ENCODE measurements around the gene CNNM2. TPM values are rescaled to one million over a fixed set of nuclear protein-coding genes. Genes with fewer than 3 reads are reported as not detected.

CNNM2 gene
- total RNA-seq, 2 experiments from 2014 or later: 5.1 to 5.2 TPM

DNA sequence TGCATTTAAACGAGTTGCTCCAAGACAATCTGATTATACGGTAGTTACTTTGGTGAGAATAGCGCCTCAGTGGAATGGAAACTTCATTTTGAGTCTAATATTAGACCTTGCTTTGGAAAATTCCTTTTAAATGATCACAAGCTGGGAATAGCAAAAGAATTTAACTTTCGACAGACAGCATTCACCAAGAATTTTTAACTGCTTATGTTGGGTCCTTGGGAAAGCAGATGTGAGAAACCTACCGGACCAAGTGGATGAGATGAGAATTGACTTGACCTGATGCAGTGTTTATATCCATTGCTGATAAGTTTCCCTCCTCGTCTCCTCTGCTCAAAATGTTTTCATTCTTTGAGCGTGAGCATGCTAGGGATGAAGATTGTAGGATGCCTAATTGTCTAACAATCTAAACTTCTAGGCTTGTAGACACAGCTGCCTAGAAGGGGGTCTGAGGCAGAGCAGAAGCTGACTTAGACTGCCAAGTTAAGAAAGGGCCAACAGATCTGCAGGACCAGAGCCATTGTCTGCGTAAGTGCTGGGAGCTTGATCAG lies 126.9 kb downstream of the CNNM2 start:
- intact Hi-C loops (cut with micrococcal nuclease): no loop called here
- H3K27me3 Mint-ChIP-seq: no peaks in the 10 kb centered on the region
- TF ChIP-seq, protein P1, sequence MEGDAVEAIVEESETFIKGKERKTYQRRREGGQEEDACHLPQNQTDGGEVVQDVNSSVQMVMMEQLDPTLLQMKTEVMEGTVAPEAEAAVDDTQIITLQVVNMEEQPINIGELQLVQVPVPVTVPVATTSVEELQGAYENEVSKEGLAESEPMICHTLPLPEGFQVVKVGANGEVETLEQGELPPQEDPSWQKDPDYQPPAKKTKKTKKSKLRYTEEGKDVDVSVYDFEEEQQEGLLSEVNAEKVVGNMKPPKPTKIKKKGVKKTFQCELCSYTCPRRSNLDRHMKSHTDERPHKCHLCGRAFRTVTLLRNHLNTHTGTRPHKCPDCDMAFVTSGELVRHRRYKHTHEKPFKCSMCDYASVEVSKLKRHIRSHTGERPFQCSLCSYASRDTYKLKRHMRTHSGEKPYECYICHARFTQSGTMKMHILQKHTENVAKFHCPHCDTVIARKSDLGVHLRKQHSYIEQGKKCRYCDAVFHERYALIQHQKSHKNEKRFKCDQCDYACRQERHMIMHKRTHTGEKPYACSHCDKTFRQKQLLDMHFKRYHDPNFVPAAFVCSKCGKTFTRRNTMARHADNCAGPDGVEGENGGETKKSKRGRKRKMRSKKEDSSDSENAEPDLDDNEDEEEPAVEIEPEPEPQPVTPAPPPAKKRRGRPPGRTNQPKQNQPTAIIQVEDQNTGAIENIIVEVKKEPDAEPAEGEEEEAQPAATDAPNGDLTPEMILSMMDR (IDR thresholded peaks at IDR 0.05): no peak
- H3K27ac Mint-ChIP-seq: no peak overlapping the region
- no peaks in the 10 kb centered on the region for H3K36me3 Mint-ChIP-seq (ENCODE audit: low read depth)
- POLR2A ChIA-PET: no interaction called here
- DNase-seq (no peak), ATAC-seq (no peak)
- H3K9me3 Mint-ChIP-seq: no peaks in the 10 kb centered on the region
- H3K4me1 Mint-ChIP-seq (ENCODE audit: low read depth): no peaks in the 10 kb centered on the region
- H3K4me3 Mint-ChIP-seq: no peak overlapping the region
- CTCF ChIA-PET: interaction anchor here (1.6 kb wide), 1 partner anchor 200 kb away, joined by 4 read pairs; no protein-coding TSS in a partner anchor

DNA sequence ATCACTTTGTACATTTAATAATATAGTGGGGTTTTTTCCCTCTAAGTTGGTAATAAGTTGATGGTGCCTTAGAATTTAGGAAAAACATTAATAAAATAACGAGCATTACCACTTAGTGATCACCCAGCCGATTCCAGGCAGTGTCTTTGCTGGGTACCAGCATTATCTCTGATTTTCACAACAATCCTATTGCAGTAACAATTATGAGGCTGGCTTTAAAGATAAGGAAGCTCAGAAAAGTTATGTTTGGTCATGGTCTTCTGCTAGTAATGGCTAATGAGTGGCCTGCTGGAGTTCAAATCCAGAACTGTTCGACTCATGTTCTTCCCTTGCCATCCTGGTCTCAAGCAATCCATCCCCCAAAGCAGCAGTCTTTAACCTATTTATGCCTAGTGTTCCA lies 127.9 kb downstream of the CNNM2 start:
- ChIA-PET POLR2A (no interaction called here), CTCF (interaction anchor here (1.1 to 1.6 kb wide), 2 partner anchors 129 to 199 kb away, joined by 3 to 4 read pairs; no protein-coding TSS in a partner anchor)
- TF ChIP-seq, protein P1 (IDR thresholded peaks at IDR 0.05): no peak
- no peak overlapping the region for H3K4me3 Mint-ChIP-seq
- no peaks in the 10 kb centered on the region for H3K9me3 Mint-ChIP-seq
- ATAC-seq (no peak), DNase-seq (no peak)
- H3K36me3 Mint-ChIP-seq (ENCODE audit: low read depth): no peaks in the 10 kb centered on the region
- H3K4me1 Mint-ChIP-seq (ENCODE audit: low read depth): no peaks in the 10 kb centered on the region
- no peak overlapping the region for H3K27ac Mint-ChIP-seq
- no peaks in the 10 kb centered on the region for H3K27me3 Mint-ChIP-seq
- intact Hi-C loops (cut with micrococcal nuclease): no loop called here

DNA sequence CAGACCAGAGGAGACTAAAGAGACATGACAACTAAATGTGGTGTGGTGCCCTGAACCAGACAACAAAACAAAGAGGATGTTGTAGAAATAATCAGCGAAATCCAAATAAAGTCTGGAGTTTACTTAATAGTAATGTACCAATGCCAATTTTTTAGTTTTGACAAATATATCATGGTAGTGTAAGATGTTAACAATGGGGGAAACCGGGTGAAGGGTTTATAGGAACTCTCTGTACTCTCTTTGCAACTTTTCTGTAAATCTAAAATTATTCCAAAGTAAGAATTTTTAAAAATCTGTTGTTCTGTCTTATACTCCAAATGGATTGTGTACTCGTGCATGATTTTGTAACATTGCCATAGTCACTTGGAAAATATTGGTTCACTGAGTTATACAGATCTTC lies 129.3 kb downstream of the CNNM2 start:
- H3K27me3 Mint-ChIP-seq: no peaks in the 10 kb centered on the region
- CTCF ChIA-PET: no interaction called here
- TF ChIP-seq, protein P1 (IDR thresholded peaks at IDR 0.05): no peak
- H3K4me3 Mint-ChIP-seq: no peak overlapping the region
- H3K4me1 Mint-ChIP-seq (ENCODE audit: low read depth): no peaks in the 10 kb centered on the region
- no peaks in the 10 kb centered on the region for H3K9me3 Mint-ChIP-seq
- no peak for ATAC-seq
- POLR2A ChIA-PET: interaction anchor here (1.1 kb wide), 1 partner anchor 129 kb away, joined by 3 read pairs; the partner anchor contains the start of gene CNNM2
- no peaks in the 10 kb centered on the region for H3K36me3 Mint-ChIP-seq (ENCODE audit: low read depth)
- DNase-seq: no peak
- no peak overlapping the region for H3K27ac Mint-ChIP-seq
- intact Hi-C loops (cut with micrococcal nuclease): no loop called here

DNA sequence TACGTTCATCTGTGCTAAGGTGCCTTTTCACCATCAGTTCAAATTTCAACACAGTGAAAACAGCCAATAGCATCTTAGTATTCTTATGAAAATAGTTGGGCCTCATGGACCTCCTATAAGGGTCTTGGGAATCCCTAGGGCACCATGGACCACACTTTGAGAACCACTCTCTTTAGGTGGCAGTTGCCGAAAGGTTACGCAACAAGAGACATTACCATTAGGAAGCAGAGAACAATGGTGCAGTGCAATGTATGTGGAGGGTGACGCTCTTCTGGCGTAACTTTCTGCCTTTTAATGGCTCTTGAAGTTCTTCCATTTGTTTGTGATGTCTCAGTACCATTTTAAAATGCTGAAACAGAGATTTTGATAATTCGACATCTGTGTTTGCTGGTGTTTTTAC lies 131.1 kb downstream of the CNNM2 start:
- TF ChIP-seq, protein P1 (IDR thresholded peaks at IDR 0.05): no peak
- ATAC-seq (no peak), DNase-seq (no peak)
- intact Hi-C loops (cut with micrococcal nuclease): no loop called here
- Mint-ChIP-seq H3K4me3 (no peak overlapping the region), H3K4me1 (ENCODE audit: low read depth) (peaks cover 10% of the 10 kb centered on the region), H3K36me3 (ENCODE audit: low read depth) (no peaks in the 10 kb centered on the region), H3K27ac (no peak overlapping the region), H3K9me3 (no peaks in the 10 kb centered on the region), H3K27me3 (no peaks in the 10 kb centered on the region)
- ChIA-PET CTCF (no interaction called here), POLR2A (no interaction called here)

DNA sequence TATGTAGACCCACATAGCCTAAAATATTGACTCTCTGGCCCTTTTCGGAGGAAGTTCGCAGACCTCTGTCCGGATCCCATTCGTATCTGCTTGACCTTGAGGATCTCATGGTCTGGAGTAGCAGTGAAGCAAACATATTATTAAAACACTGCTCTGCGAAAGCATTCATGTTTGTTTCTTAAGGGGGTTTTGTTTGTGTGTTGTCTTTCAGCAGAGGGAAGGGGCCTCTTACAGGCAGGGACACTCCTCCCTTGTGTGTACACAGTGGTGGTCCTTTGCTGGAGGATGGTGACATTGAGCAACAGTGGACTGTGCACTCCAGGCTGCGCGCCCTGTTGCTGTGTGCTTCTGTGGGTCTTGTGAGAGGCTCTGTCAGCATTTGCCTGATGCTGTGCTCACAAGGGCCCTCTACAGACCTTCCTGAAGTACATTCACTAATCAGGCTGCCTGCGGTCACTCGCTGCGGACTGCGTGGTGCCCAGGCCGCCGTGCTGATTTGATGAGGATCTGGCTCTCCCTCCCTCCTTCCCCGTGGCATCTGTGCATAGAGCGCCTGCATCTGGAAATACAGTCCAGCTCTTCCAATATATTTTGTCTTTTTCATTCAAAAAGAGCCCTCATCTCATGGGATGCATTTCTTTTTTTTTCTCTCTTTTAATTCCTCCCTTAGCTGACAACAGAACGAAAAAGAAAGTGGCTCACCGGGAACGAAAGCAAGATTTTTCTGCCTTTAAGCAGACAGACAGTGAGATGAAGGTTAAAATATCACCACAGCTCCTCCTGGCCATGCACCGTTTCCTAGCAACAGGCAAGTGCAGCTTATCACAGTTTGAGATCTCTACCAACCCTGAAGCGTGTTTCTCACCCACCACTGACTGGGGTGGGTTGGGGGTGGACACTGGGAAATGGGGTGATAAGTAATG lies 135.8 kb downstream of the CNNM2 start:
- H3K36me3 Mint-ChIP-seq (ENCODE audit: low read depth): peaks cover 3% of the 10 kb centered on the region
- DNase-seq (peak; percentile 75), ATAC-seq (peak; percentile 91)
- peak overlapping the region; percentile 85 for H3K27ac Mint-ChIP-seq
- CTCF ChIA-PET: interaction anchor here (0.8 to 5.9 kb wide), 6 partner anchors 13 to 191 kb away, joined by 4 to 45 read pairs (median 5); partner anchors contain the start of gene CNNM2
- TF ChIP-seq, protein P1 (IDR thresholded peaks at IDR 0.05): no peak
- H3K27me3 Mint-ChIP-seq: no peaks in the 10 kb centered on the region
- H3K4me3 Mint-ChIP-seq: peak overlapping the region; percentile 79
- H3K9me3 Mint-ChIP-seq: no peaks in the 10 kb centered on the region
- intact Hi-C loops (cut with micrococcal nuclease): no loop called here
- POLR2A ChIA-PET: interaction anchor here (0.8 to 1.2 kb wide), 4 partner anchors 10 to 136 kb away, joined by 3 to 4 read pairs (median 3); partner anchors contain the start of gene CNNM2
- peaks cover 18% of the 10 kb centered on the region for H3K4me1 Mint-ChIP-seq (ENCODE audit: low read depth)

All from activated CD8-positive, alpha-beta T cell treated with anti-CD3 and anti-CD28 coated beads for 36 hours (primary cell).